ENCODE measurements around the gene UPF1.
A peak's percentile ranks its signal among the peaks of the same experiment; 100 is the strongest.
"Not testable (repeated sequence)": the region's sequence is repeated elsewhere in the genome, so short reads cannot be mapped to it uniquely, and the experiment has no call there.

The UPF1 gene

GRCh38 chr19:18898081-18898606 is 66.4 kb downstream of the UPF1 start:
- Mint-ChIP-seq H3K9me3 (no peaks in the 10 kb centered on the region), H3K4me1 (peaks cover 9% of the 10 kb centered on the region), H3K4me3 (no peak overlapping the region), H3K27ac (no peak overlapping the region), H3K36me3 (ENCODE audit: low read depth) (peaks cover 13% of the 10 kb centered on the region), H3K27me3 (ENCODE audit: low read depth, poor library complexity) (peaks cover 3% of the 10 kb centered on the region)
- DNase-seq, result peak; percentile 33
- TF ChIP-seq CTCF (IDR thresholded peaks at IDR 0.05), result no peak

- no peak for TF ChIP-seq CTCF (IDR thresholded peaks at IDR 0.05)
- Mint-ChIP-seq H3K4me1 (peaks cover 7% of the 10 kb centered on the region), H3K36me3 (ENCODE audit: low read depth) (peaks cover 13% of the 10 kb centered on the region), H3K27ac (no peak overlapping the region), H3K4me3 (no peak overlapping the region), H3K9me3 (no peaks in the 10 kb centered on the region), H3K27me3 (ENCODE audit: low read depth, poor library complexity) (peaks cover 3% of the 10 kb centered on the region)
- DNase-seq, result no peak
These were observed 67.0 kb downstream of the UPF1 start for GRCh38 chr19:18898607-18899408.

- Mint-ChIP-seq H3K36me3 (ENCODE audit: low read depth) (peaks cover 13% of the 10 kb centered on the region), H3K27ac (no peak overlapping the region), H3K27me3 (ENCODE audit: low read depth, poor library complexity) (peaks cover 3% of the 10 kb centered on the region), H3K4me3 (no peak overlapping the region), H3K9me3 (no peaks in the 10 kb centered on the region), H3K4me1 (peaks cover 6% of the 10 kb centered on the region)
- TF ChIP-seq CTCF (IDR thresholded peaks at IDR 0.05), result no peak
- no peak for DNase-seq
These were observed 68.1 kb downstream of the UPF1 start for GRCh38 chr19:18899624-18900560.

- Mint-ChIP-seq H3K4me3 (no peak overlapping the region), H3K27me3 (ENCODE audit: low read depth, poor library complexity) (peaks cover 3% of the 10 kb centered on the region), H3K9me3 (no peaks in the 10 kb centered on the region), H3K27ac (no peak overlapping the region), H3K36me3 (ENCODE audit: low read depth) (peaks cover 13% of the 10 kb centered on the region), H3K4me1 (peaks cover 12% of the 10 kb centered on the region)
- DNase-seq, result no peak
- TF ChIP-seq CTCF (IDR thresholded peaks at IDR 0.05), result no peak
These were observed 69.1 kb downstream of the UPF1 start for GRCh38 chr19:18900700-18901481.

GRCh38 chr19:18901491-18901890 is 69.7 kb downstream of the UPF1 start:
- H3K36me3 Mint-ChIP-seq (ENCODE audit: low read depth), result peaks cover 13% of the 10 kb centered on the region
- no peak for TF ChIP-seq CTCF (IDR thresholded peaks at IDR 0.05)
- peaks cover 3% of the 10 kb centered on the region for H3K27me3 Mint-ChIP-seq (ENCODE audit: low read depth, poor library complexity)
- no peaks in the 10 kb centered on the region for H3K9me3 Mint-ChIP-seq
- H3K4me3 Mint-ChIP-seq, result no peak overlapping the region
- peaks cover 12% of the 10 kb centered on the region for H3K4me1 Mint-ChIP-seq
- H3K27ac Mint-ChIP-seq, result no peak overlapping the region
- DNase-seq, result no peak

- DNase-seq; H3K9me3 Mint-ChIP-seq; H3K27me3 Mint-ChIP-seq (ENCODE audit: low read depth, poor library complexity); H3K4me1 Mint-ChIP-seq; H3K27ac Mint-ChIP-seq; H3K4me3 Mint-ChIP-seq: not testable (repeated sequence)
- H3K36me3 Mint-ChIP-seq (ENCODE audit: low read depth), result peaks cover 13% of the 10 kb centered on the region
These were observed 70.8 kb downstream of the UPF1 start for GRCh38 chr19:18902519-18902918.

All from nephron progenitor cell (in vitro differentiated cells).